HCT116 (cell line): ENCODE measurements around the gene CHST14. TPM values are rescaled to one million over a fixed set of nuclear protein-coding genes. Genes with fewer than 3 reads are reported as not detected.

Experiments
- ATAC-seq: fragments of 200-7000 bp; cut with Tn5 transposase; 2 replicates; pipeline ENCODE4 v1.9.1; 2020; ENCODE audit warnings: mild to moderate bottlenecking, moderate library complexity
- BruUV-seq: library from RNA; stranded (reverse); fragments of 400-500 nt; replicated peaks from 2 replicates; lab custom pipeline; 2021; lab: Mats Ljungman, UMichigan
- CTCF ChIA-PET: fragments of 300-600 bp; sonication (Branson Sonifier 250); formaldehyde crosslinking; loops from one replicate; lab custom pipeline; 2021; ENCODE audit warnings: antibody characterized with exemption; lab: Charles Lee
- POLR2A ChIA-PET: fragments of 300-600, 350-600 bp; sonication (Branson Sonifier 250); formaldehyde crosslinking; loops from one replicate; lab custom pipeline; 2021; ENCODE audit warnings: antibody characterized with exemption; lab: Charles Lee
- RAD21 ChIA-PET, 2 experiments: fragments of 300-600 bp; sonication (Branson Sonifier 250); formaldehyde crosslinking; loops; one replicate each; lab custom pipeline; 2023; ENCODE audit warnings: low total read pairs in 2 of 2; ENCODE audit not compliant: uncharacterized antibody in 2 of 2, unreplicated experiment in 2 of 2, low non-redundant PET in 1 of 2; lab: Charles Lee
- DNase-seq: peaks from one replicate; pipeline ENCODE4 v3.0.0-alpha.2; 2010; ENCODE audit warnings: low read depth, low spot score
- H2AFZ ChIP-seq: fragments of 200-600 bp; shearing (Covaris generic), sonication (generic); 2 replicates; pipeline ENCODE4 v1.6.1; 2017; ENCODE audit warnings: low read depth, mixed run types, mixed read lengths, antibody characterized with exemption, low read length; ENCODE audit not compliant: poor library complexity, severe bottlenecking
- H3K27ac ChIP-seq: 2 replicates; pipeline ENCODE4 v1.5.1; 2012; ENCODE audit warnings: low read depth, low read length
- H3K27me3 ChIP-seq: fragments of 200-600 bp; sonication (generic); 2 replicates; pipeline ENCODE4 v1.6.1; 2016; ENCODE audit warnings: mixed run types, low read length, mixed read lengths; ENCODE audit not compliant: insufficient read depth
- H3K36me3 ChIP-seq, 2 experiments: fragments of 200-500 bp in 1 of 2; fragments of 200-600 bp in 1 of 2; sonication (Bioruptor generic) in 1 of 2; sonication (generic) in 1 of 2; 2 replicates each; pipeline versions ENCODE4 v1.5.1 to v1.6.1; 2014 to 2016; ENCODE audit warnings: low read length in 2 of 2, inconsistent platforms in 1 of 2, mixed read lengths in 1 of 2, mixed run types in 1 of 2; ENCODE audit not compliant: insufficient read depth in 2 of 2, control insufficient read depth in 1 of 2
- H3K4me1 ChIP-seq, 2 experiments: fragments of 200-600 bp in 1 of 2; sonication (generic) in 1 of 2; 2 replicates each; pipeline versions ENCODE4 v1.5.1 to v1.6.1; 2012 to 2017; ENCODE audit warnings: low read length in 2 of 2, inconsistent platforms in 1 of 2, mild to moderate bottlenecking in 1 of 2, mixed read lengths in 1 of 2, mixed run types in 1 of 2, moderate library complexity in 1 of 2; ENCODE audit not compliant: insufficient read depth in 2 of 2, control insufficient read depth in 1 of 2
- H3K4me2 ChIP-seq: fragments of 200-600 bp; sonication (generic); 2 replicates; pipeline ENCODE4 v1.6.1; 2017; ENCODE audit warnings: mixed run types, low read length, mixed read lengths
- H3K4me3 ChIP-seq, 2 experiments: fragments of 200-600 bp in 1 of 2; sonication (generic) in 1 of 2; replicated peaks in 1 of 2; 2 replicates each; pipeline ENCODE4 v1.5.1; 2011 to 2016; ENCODE audit warnings: low read length in 2 of 2, control low read depth in 1 of 2, low read depth in 1 of 2, mild to moderate bottlenecking in 1 of 2, mixed read lengths in 1 of 2, mixed run types in 1 of 2
- H3K79me2 ChIP-seq: fragments of 200-600 bp; sonication (generic); 2 replicates; pipeline ENCODE4 v1.6.1; 2017; ENCODE audit warnings: mild to moderate bottlenecking, mixed run types, low read length, moderate library complexity, mixed read lengths; ENCODE audit not compliant: insufficient read depth
- H3K9ac ChIP-seq: fragments of 200-600 bp; sonication (generic); 2 replicates; pipeline ENCODE4 v1.6.1; 2016; ENCODE audit warnings: low read length, mixed read lengths
- H3K9me2 ChIP-seq: fragments of 200-600 bp; sonication (generic), shearing (Covaris generic); 2 replicates; pipeline ENCODE4 v1.6.1; 2017; ENCODE audit warnings: mixed run types, mild to moderate bottlenecking, moderate library complexity; ENCODE audit not compliant: insufficient read depth
- H3K9me3 ChIP-seq, 2 experiments: fragments of 200-500 bp in 1 of 2; fragments of 200-600 bp in 1 of 2; sonication (Bioruptor generic) in 1 of 2; sonication (generic) in 1 of 2; 2 replicates each; pipeline ENCODE4 v1.6.1; 2014 to 2017; ENCODE audit warnings: low read length in 2 of 2, mixed read lengths in 2 of 2, inconsistent platforms in 1 of 2, low read depth in 1 of 2, mild to moderate bottlenecking in 1 of 2, mixed run types in 1 of 2, moderate library complexity in 1 of 2; ENCODE audit not compliant: control insufficient read depth in 1 of 2, insufficient read depth in 1 of 2
- H4K20me1 ChIP-seq: fragments of 200-600 bp; sonication (generic), shearing (Covaris generic); 2 replicates; pipeline ENCODE4 v1.6.1; 2017; ENCODE audit warnings: mixed run types, mild to moderate bottlenecking, moderate library complexity; ENCODE audit not compliant: insufficient read depth
- ATF3 ChIP-seq: IDR thresholded peaks from 2 replicates; pipeline ENCODE4 v1.6.1; 2012
- CEBPB ChIP-seq: IDR thresholded peaks from 2 replicates; pipeline ENCODE4 v1.6.1; 2012; ENCODE audit warnings: low read depth
- EGR1 ChIP-seq: IDR thresholded peaks from 2 replicates; pipeline ENCODE4 v1.6.1; 2012; ENCODE audit warnings: low read depth
- EZH2phosphoT487 ChIP-seq: fragments of 200-600 bp; IDR thresholded peaks from 2 replicates; pipeline ENCODE4 v1.6.1; 2018; ENCODE audit warnings: antibody characterized with exemption, borderline replicate concordance
- RAD21 ChIP-seq: IDR thresholded peaks from 2 replicates; pipeline ENCODE4 v1.6.1; 2012; ENCODE audit warnings: low read depth, mild to moderate bottlenecking
- REST ChIP-seq: IDR thresholded peaks from 2 replicates; pipeline ENCODE4 v1.6.1; 2012; ENCODE audit warnings: low read depth
- SP1 ChIP-seq: IDR thresholded peaks from 2 replicates; pipeline ENCODE4 v1.6.1; 2012; ENCODE audit warnings: low read depth
- SRF ChIP-seq: IDR thresholded peaks from 2 replicates; pipeline ENCODE4 v1.6.1; 2012; ENCODE audit warnings: low read depth
- ZBTB33 ChIP-seq: IDR thresholded peaks from 2 replicates; pipeline ENCODE4 v1.6.1; 2011; ENCODE audit warnings: mild to moderate bottlenecking, low read length, moderate library complexity; ENCODE audit not compliant: insufficient replicate concordance; ENCODE audit errors: extremely low read depth
- ZFX ChIP-seq: fragments of 450-650 bp; IDR thresholded peaks from 2 replicates; pipeline ENCODE4 v1.6.1; 2017
- ZNF274 ChIP-seq: fragments of 200-500 bp; sonication (Bioruptor generic); IDR thresholded peaks from 2 replicates; pipeline ENCODE4 v1.6.1; 2014; ENCODE audit warnings: mild to moderate bottlenecking, low read depth, low read length, inconsistent platforms
- intact Hi-C: fragments of 100-400 bp; cut with micrococcal nuclease; formaldehyde crosslinking; loops from 2 replicates; pipeline ENCODE4 v1.10.0; 2022
- total RNA-seq: library from RNA; stranded (reverse); gene quantifications from one replicate; pipeline ENCODE4 v1.2.1, GENCODE V29; 2021; ENCODE audit not compliant: unreplicated experiment

CHST14 gene
- total RNA-seq, 1 experiment from 2014 or later, result 12.7 TPM

- no peak for TF ChIP-seq REST
- no peak for TF ChIP-seq RAD21
- no peak for TF ChIP-seq SP1
- TF ChIP-seq ZFX, result no peak
- no peak for TF ChIP-seq ZNF274
- no peak for TF ChIP-seq EZH2phosphoT487
These were observed 3.5 kb upstream of the CHST14 start (continued) for GRCh38 chr15:40467261-40467615.

- TF ChIP-seq ATF3, result no peak
- no peak for TF ChIP-seq EGR1
- no peak for TF ChIP-seq ZBTB33
- no peak for TF ChIP-seq SRF
- no peak for TF ChIP-seq CEBPB
- no peak for TF ChIP-seq SP1
- BruUV-seq, result no TSS peak
These were observed 1.9 kb upstream of the CHST14 start for GRCh38 chr15:40468898-40469331.

More at GRCh38 chr15:40468898-40469331, 1.9 kb upstream of the CHST14 start:
- H3K4me3 ChIP-seq, result no peak overlapping the region
- no peaks in the 10 kb centered on the region for H3K27me3 ChIP-seq
- ATAC-seq (no peak), DNase-seq (no peak)
- H3K79me2 ChIP-seq, result peaks cover 3% of the 10 kb centered on the region; the same call in 1 of the 2 replicates
- CTCF ChIA-PET, result no interaction called here
- H3K4me1 ChIP-seq, result peaks cover 14 to 22% of the 10 kb centered on the region in 2 experiments
- no peak overlapping the region for H3K4me2 ChIP-seq
- no peaks in the 10 kb centered on the region for H3K9me2 ChIP-seq
- POLR2A ChIA-PET, result no interaction called here
- RAD21 ChIA-PET, result no interaction called here
- no peak overlapping the region for H2AFZ ChIP-seq
- no peaks in the 10 kb centered on the region for H4K20me1 ChIP-seq
- no peaks in the 10 kb centered on the region for H3K9me3 ChIP-seq
- intact Hi-C loops, result no loop called here
- peaks cover 2 to 8% of the 10 kb centered on the region in 2 experiments; a peak in 3 of 4 replicates for H3K36me3 ChIP-seq
- H3K27ac ChIP-seq, result no peak overlapping the region
- no peak overlapping the region for H3K9ac ChIP-seq
